HG03097 (cell line): Measurements from ENCODE around the gene AMIGO2.

Source experiments
- ATAC-seq: cut with Tn5 transposase; IDR thresholded peaks from one replicate; pipeline ENCODE4 v1.9.1; 2021; ENCODE audit not compliant: unreplicated experiment, low FRiP score

AMIGO2 gene

DNA sequence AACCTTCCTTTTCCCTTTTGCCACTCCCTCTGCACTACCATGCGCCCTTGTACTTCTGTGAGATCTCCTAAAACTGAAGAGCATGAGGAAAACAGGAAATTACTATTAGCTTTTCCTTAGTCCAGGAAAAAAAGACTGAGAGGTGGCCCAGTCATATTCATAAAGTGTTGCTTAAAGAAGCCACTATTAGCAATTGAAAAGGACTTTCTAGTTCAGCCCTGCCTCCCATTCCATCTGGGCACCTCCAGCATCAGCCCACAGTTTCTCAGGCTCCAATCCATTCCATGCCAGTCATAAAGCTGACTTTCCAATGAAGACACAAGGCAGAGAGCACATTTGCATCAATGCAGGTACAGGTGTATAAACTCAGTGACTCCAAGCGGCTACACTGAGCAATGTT is 19.9 kb upstream of the AMIGO2 start:
- ATAC-seq: no peak

DNA sequence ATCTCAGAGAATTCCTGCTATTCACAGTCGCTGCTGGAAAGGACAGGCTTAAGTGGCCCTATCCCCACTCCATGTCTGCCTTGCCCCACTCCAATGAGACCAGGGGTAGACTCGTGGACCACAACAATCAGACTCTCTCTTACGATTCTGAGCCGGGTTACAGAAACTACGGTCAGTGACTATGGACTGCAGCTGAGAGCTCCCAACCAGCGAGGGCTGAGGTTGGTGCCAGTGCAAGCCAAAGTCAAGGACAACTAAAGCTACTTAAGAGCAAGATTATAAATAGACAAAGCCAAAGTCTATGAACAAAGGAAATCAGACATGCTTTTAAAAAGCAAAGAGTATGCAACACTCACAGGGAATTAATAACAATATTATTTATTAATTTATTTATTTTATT is 18.3 kb upstream of the AMIGO2 start:
- no peak for ATAC-seq

DNA sequence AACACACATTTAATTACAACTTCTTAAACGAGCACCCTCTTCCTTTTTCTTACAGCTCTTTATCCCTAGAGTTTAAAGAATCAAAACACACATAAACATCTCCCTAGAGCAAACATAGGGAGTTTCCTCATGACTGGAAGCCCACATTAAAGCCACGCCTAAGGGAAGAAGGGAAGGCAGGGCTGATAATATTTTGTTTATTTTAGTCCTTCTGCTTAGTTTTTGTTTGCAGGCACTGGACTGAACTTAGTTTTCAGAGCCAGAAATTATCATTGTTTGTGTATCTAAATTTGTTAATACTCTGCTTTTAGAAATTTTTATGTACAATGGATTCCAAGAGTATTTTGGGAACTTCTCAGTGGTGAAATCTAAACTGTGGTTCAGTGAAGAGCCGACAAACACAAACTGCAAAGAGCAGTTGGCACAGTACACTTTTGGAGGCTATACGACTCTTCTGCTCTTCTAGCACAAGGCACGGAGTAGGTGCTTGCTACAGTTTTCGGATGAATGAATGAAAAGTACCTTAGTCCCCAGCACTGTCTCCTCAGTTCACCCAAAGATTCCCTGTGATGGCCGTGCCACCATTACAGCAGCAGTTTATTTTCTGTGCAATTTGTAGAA is 17.6 kb upstream of the AMIGO2 start:
- ATAC-seq: no peak

DNA sequence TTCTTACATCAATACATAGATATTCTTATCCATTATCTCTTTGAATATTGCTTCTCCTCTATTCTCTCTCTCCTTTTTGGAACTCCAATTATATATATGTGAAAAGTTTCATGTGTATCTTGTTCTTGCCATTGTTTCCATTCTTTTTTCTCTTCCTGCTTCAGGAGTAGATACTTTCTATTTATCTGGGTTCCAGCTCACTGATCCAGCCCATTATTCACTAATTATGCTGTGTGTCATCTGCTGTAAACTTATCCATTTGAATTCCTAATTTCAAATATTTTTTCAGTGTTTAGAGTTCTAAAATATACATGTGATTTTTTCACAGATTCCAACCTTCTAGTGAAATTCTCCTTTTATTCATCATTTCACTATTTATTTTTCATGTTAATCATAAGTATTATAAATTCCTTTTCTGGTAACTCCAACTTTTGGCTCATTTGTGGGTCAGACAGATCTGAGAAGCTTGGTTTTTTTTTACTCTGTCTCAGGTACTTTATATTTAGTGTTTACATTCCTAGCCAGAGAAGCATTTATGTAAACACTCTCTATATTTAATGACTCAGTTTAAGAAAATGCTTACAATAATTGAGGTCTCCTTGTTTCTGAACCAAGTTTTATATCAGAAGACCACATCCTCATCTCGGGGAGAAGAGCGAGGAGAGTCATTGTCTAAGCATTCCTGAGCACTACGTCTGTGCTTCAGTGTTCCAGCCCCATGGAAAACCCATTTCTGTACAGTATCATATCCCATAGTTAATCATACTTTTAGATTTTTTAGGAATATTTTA is 15.9 kb upstream of the AMIGO2 start:
- ATAC-seq: no peak

DNA sequence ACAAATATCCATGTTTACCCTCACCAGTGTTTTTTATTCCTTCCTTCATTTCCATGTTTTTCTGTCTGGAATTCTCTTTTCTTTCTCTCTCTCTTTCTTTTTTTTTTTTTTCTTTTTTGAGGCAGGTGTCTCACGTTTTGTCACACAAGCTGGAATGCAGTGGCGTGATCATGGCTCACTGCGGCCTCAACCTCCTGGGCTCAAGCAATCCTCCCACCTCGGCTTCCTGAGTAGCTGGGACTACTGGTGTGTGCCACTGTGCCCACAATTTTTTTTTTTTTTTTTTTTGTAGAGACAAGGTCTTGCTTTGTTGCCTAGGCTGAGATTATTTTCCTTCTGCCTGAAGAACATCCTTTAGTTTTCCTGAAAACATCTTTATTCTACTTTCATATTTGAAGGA is 15.0 kb upstream of the AMIGO2 start:
- ATAC-seq: no peak

DNA sequence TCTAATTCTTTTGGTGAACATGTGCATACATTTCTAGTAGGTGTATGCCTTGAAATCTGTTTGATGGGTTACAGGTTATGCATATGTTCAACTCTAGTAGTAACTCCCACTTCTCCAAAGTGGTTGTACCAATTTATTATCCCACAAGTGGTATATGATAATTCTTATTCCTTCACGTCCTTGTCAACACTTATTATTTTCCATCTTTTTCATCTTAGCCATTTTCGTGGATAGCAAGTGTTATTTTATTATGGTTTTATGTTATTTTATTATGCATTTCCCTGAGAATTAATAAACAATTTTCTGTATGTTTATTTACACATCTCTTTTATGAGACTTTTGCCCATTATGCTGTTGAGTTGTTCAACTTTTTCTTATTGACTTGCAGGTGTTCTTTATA is 11.2 kb upstream of the AMIGO2 start:
- ATAC-seq: no peak

DNA sequence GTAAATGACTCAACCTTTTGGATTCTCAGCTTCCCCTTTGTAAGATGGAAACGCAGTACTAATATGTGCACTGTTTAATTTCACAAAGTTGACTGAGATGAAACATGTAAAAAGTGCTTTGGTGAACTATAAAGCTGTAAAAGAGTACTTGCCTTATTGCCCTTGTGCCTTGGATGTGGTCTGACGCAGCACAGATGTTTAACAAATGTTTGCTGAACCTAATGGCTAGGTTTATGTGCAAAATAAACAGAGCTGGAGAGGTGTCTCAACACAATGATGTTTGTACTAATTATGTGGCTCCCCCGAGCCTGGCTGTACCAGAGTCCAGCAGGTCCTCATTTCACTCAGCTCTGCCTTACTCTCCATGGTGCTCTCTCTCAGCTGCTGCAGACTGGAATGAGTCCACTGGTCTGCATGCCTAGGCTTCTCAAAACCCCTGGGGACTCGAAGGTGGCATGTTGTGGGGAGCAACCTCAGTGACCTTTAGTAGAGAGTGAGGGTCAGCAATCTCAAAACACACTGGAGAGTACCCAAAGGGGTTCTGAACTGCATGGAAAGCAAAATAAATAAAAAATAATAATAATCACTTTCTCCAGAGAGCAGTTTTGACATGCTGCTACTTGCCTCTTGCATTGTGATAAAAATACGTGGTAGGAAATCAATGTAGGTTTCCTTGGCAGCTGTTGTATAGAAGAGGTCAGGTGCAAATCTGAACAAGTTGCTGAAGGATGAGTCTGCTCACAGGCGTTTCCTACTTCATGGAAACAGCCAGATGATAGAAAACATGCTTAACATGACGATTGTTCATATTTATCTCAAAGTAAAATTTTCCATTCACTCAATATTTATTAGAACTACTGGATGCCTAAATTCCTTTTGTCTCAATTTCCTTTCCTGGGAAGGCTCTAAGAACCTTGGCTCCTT is 8.5 kb upstream of the AMIGO2 start:
- no peak for ATAC-seq

DNA sequence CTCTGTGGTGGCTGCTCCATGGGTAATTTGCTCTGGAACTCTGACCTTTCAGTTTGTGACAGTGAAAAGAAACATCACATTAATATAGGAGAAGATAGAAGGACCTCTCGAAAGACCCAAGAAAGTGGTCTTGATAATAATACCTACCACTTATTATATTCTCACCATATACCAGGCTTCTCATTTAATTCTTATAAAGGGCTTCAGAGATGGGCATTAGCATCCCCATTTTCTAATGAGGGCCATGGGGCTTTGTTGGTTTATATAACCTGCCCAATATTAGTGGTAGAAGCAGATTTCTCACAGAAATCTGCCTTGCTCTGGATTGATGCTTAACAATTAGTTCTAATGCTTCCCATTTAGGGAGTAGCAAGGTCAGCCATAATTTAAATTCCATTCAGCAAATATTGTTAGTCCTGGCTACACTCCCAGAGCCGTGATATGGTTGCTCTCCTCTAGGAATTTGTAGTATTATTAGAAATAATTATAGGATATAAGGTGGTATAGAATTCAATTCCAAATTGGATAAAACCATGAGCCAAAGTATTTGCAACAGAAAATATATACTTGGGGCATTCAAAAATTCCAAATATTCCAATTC is 7.4 kb upstream of the AMIGO2 start:
- no peak for ATAC-seq

DNA sequence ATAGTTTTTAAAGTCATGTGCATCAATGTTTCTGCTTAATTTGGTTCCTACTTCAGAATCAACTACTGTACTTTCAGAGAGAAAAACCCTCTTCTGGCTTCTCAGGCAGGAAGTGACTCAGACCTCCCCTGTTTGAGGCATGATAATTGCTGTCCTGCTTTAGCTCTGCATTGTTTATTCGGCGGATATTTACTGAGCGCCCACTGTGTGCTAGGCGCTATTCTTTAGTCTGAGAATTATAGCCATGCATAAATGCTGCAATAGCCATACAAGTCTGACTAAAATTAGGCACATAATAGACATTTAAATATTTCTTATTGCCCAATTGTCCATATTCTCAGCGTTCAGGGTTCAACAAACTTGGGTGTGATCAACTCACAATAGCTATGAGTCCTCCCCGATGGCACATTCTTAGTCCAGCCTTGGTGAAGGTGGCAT is 6.1 kb upstream of the AMIGO2 start:
- no peak for ATAC-seq

DNA sequence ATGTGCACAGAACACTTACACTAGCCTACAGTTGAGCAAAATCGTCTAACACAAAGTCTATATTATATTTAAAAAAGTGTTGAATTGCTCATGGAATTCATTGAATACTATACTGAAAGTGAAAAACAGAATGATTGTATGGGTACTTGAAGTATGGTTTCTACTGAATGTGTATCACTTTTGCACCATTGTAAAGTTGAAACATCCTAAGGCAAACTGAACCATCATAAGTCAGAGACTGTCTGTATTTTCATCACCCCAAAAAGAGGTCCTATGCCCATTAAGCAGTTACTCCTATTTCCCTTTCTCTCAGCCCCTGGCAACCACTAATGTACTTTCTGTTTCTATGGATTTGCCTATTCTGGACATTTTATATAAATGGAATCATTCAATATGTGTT is 4.4 kb upstream of the AMIGO2 start:
- ATAC-seq: no peak

DNA sequence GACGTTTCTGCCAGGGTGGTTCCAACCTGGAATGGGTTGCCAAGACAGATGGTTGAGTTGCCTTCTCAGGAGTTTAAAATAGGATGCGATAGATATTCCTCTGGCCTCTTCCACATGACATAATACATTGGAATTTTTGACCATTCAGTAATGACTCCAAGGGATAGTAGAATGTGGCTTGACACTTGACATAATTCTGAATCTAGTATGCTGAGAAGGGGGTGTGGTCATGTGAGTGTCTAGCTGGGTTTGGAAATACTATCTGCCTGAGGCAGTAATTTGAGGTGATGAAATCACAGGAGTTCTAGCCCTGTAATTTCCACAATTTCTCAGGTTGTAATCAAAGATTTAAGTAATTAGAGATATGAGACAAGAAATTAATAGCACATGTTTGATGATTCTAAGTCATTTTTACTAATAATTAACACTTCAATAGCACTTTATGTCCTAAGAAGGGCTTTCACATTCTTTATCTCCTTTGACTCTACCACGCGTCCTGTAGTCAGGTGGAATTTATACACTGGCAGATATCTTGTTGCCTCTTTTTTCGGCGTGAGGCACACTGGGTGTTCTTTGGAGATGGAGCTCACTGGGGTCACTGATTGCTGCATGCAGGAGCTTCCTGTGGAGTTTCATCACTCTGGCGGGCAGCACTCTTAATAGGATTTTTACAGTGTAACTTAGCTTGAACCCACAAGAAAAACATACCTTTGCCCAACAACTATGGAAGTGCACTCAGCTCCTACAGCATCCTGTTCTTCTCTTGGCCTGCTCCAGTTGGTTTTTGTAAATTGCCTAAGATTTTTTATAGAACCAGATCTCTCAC is 3.2 kb upstream of the AMIGO2 start:
- no peak for ATAC-seq

DNA sequence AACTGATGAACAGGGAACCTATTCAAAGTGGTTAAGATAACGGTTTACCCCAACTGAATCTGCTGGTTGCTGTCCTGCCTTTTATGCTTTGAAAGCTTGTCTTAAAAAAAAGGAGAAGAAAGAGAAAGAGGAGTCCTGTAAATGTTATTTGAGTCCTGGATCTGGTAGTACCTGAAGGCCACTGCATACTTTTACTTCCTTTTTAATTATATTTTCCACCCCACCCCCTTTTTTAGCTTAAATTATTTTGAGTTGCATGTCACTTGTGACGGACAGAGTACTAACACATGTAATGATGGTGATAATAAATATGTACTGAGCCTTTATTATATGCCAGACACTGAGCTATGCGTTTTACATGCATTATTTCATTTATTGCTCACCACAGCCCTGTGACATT is 2.5 kb upstream of the AMIGO2 start:
- no peak for ATAC-seq

DNA sequence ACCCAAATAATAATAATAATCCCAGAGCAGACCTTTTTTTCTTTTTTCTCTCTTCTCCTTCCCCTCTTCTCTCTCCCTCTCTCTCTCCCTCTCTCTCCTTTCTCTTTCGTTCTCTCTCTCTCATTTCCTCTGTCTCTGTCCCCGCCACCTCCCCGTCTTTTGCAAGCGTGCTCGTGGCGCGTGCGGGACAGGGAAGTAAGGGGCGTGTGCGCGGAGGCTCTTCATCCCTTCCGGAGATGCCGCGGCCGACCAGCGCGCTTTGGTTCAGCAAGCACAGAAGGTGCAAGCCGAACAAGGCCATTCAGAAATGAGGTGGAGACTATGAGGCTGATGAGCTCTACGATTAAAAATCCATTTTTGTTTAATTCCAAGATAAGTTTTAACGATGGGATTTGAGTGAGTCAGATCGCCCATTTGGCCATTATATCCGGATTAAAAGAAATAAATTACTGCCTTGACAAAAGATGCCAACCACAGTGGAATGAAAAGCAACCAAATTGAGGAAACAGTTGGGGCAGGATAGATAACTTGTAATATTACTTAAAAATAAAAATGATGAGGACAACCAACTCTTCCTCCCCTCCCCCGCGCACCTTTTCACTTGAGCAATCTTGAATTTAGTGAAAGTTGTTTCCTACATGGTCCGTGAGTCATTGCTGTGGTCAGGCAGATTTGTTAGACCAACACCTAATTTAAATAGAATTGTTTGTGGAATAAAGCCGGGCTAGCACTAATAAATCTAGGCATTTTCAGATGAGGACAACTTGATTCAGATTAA is 1.2 kb upstream of the AMIGO2 start:
- no peak for ATAC-seq

DNA sequence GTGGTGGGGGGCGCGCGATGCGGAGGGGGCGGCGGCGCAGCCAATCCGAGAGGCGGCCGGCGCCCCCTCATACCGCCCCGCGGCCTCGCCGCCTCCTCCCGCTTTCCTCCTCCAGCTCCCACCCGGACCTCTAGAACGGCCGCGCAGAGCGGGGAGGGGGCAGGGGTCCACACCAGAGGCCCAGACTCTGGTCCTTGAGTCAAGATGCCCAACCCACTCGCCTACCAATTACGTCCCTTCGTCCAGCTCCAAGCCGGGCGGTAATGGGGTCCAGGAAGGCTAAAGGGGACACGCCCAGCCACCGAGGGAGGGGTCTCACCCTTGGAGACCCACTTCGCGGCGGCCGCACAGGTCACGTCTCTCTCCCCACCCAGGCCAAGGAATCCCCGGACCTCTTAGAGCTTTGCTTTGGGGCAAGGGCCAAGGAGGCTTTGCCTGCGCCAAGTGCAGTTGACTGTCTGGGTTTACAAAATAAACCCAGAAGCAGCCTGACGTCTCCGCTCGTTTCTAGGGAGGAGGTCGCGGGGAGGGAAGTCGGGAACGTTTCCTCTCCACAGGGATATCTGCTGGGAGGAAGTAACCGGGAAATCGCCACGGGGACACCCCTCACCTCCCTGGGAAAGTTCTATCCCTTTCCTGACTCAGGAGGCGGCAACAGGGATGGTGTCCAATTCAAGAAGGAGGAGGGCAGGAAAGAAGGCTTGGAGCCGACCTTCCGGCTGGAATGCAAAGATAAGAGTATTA is 394 bp upstream of the AMIGO2 start:
- ATAC-seq: no peak

DNA sequence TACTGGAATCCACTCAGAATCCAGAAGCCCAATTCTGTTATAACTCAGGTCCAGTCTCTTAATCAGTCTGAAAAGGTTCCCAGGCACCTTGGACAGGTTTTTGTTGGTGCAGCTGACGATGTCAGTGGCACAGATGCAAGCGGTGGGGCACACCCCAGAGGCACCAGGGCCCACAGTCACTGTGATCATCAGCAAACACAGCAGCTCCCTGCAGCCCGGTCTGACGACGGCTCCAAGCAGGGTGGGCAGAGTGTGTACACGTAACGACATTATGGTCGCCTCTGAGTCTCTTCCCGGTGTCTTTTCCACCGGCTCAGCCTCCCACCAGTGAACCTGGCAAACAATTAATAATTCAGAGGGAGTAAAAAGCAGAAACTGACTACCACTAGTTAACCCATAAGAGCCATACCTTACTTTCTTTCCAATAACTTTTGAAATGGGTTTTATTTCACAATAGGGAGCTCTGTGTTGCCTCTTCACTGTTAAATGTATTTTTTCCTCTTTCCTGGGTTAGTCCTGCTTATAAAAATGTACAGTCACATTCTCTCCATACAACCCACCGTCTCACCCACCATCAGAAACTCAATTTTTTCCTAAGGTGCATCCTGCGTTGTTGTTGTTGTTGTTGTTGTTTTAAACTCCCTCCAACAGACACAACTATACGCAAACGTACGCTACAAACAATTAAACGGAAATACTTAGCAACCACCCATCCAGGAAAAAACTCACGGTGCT is 859 bp downstream of the AMIGO2 start:
- no peak for ATAC-seq

DNA sequence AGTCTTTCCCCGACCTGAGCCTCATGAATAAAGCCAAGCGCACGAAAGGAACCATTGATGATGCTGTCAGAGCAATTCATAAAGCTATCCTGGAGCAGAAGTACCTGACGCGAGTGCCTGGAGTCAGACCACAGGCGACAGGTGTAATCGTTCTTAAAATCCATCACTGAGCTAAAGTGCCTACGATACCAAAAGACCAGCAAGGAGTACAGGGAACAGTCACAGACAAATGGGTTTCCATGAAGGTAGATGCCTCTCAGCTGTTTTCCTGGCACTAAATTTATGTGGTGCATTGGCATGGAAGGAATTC is 1.7 kb downstream of the AMIGO2 start:
- ATAC-seq: no peak

DNA sequence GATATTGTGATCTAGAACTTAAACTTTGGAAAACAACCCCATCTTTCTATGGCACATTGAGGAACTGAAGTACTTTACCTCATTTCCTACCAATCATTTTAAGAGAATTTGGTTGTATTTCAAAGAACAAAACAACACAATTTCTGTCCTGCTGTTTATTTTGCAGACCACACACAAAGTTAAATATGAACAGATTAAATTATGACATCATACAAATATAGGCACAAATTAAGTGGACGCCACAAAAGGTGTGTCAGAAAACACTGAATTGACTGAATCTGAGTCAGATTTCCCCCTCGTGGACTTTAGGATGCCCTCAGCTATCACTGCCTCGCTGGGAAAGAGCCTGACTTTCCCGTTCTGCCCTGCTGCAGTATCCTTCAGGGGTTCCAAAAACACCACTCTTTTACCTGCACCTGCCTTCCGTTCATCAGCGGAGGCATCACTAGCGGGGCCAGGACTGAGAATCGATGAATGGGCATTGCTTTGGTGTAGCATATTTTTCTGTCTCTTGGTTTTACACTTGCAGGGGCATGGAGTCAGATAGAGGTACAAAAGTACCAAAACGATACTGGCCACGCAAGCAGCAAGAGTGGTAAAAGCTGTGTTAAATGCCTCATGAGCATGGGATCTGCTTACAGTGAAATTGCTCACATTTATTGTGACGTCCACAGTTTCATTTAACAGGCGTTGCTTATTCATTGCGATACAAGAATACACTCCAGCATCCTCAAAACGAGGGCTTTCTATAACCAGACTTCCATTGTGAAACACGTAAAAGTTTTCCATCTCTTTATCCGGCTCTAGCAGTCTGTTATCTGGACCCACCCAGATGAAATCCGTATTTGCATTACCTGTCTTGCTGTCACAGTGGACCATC is 2.3 kb downstream of the AMIGO2 start:
- ATAC-seq: no peak
